MM.1S (cell line): ENCODE measurements around the gene MANBA.

Source experiments
- DNase-seq: peaks from one replicate; pipeline ENCODE4 v3.0.0-alpha.2; 2015
- H2AFZ ChIP-seq: fragments of 300-600 bp; sonication (generic); 2 replicates; pipeline ENCODE4 v1.6.0; 2016; ENCODE audit warnings: antibody characterized with exemption, low read length
- H3F3A ChIP-seq: fragments of 300-600 bp; sonication (generic); 2 replicates; pipeline ENCODE4 v1.6.1; 2016; ENCODE audit warnings: mild to moderate bottlenecking, antibody characterized with exemption, low read length, moderate library complexity, mixed read lengths; ENCODE audit not compliant: insufficient read depth
- H3K27ac ChIP-seq: fragments of 300-600 bp; sonication (generic); 2 replicates; pipeline ENCODE4 v1.5.1; 2016; ENCODE audit warnings: mild to moderate bottlenecking, low read length
- H3K27me3 ChIP-seq: fragments of 300-600 bp; sonication (generic); replicated peaks from 2 replicates; pipeline ENCODE4 v1.6.0; 2016; ENCODE audit warnings: low read length; ENCODE audit not compliant: insufficient read depth
- H3K36me3 ChIP-seq: fragments of 300-600 bp; sonication (generic); replicated peaks from 2 replicates; pipeline ENCODE4 v1.6.1; 2016; ENCODE audit warnings: mild to moderate bottlenecking, low read length, mixed read lengths; ENCODE audit not compliant: insufficient read depth
- H3K4me1 ChIP-seq: fragments of 300-600 bp; sonication (generic); 2 replicates; pipeline ENCODE4 v1.6.1; 2016; ENCODE audit warnings: low read length, mixed read lengths
- H3K4me2 ChIP-seq: fragments of 300-600 bp; sonication (generic); 2 replicates; pipeline ENCODE4 v1.6.0; 2016; ENCODE audit warnings: low read depth, low read length
- H3K4me3 ChIP-seq: fragments of 300-600 bp; sonication (generic); 2 replicates; pipeline ENCODE4 v1.5.1; 2016; ENCODE audit warnings: low read length, mixed read lengths
- H3K79me2 ChIP-seq: fragments of 300-600 bp; sonication (generic); 2 replicates; pipeline ENCODE4 v1.6.1; 2016; ENCODE audit warnings: mixed run types, low read length, mixed read lengths
- H3K9ac ChIP-seq: fragments of 300-600 bp; sonication (generic); 2 replicates; pipeline ENCODE4 v1.6.1; 2016; ENCODE audit warnings: low read length, mixed read lengths
- H3K9me2 ChIP-seq: fragments of 300-600 bp; sonication (generic); replicated peaks from 2 replicates; pipeline ENCODE4 v1.6.1; 2016; ENCODE audit warnings: mild to moderate bottlenecking, low read length, mixed read lengths; ENCODE audit not compliant: insufficient read depth
- H3K9me3 ChIP-seq: fragments of 300-600 bp; sonication (generic); replicated peaks from 2 replicates; pipeline ENCODE4 v1.6.1; 2016; ENCODE audit warnings: mild to moderate bottlenecking, low read length, mixed read lengths; ENCODE audit not compliant: insufficient read depth
- H4K20me1 ChIP-seq: fragments of 300-600 bp; sonication (generic); 2 replicates; pipeline ENCODE4 v1.6.1; 2016; ENCODE audit warnings: mild to moderate bottlenecking, low read length, moderate library complexity, mixed read lengths; ENCODE audit not compliant: insufficient read depth
- EZH2 ChIP-seq: fragments of 300-600 bp; sonication (generic); optimal IDR thresholded peaks from 2 replicates; pipeline ENCODE3; 2017; ENCODE audit warnings: low read depth, mild to moderate bottlenecking, antibody characterized with exemption, low read length, mixed read lengths
- EZH2phosphoT487 ChIP-seq: fragments of 300-600 bp; sonication (generic); IDR thresholded peaks from 2 replicates; pipeline ENCODE4 v1.6.1; 2018; ENCODE audit warnings: antibody characterized with exemption, low read length
- TF ChIP-seq, protein P1 (sequence below): fragments of 300-600 bp; sonication (generic); IDR thresholded peaks from 2 replicates; pipeline ENCODE4 v1.5.1; 2016; ENCODE audit warnings: antibody characterized with exemption, low read length, mixed read lengths

Gene MANBA

DNA sequence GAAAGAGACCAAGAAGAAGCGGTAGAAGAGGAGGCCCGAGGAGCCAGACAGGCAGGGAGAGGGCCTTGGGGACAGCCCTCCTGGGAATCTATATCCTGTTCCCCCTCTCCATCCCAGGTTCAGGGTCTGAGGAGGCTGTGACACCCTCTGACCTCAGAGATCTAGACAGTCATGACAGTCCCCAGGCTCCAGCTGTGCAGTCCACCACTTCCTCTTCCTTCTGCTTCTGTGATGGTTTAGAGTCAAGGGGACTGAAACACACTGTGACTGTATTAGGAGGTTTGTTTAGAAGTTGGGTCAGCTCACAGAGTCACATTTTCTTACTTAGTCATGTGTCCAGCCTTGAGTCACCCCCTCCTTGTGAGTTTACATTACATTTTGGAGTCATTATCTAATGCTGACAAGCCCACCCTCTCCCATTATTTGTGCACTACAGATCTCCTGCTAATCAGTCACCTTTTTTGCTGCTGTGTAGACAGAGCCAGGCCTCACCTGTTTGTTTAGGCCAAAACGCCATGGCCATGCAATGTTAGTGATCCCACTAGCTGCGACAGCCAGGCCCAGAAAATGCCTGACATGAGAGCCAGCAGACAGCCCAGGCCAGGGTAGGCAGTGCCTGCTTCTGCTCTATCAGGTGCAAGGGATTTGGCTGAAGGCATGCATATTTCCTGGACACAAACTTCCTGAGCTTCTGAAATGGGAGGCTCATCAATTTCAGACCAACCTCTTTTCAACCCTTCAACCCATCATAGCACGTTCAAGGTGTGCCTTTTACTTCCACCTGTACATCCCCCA, 26.0 kb downstream of the MANBA start:
- no peak for DNase-seq
- H3K36me3 ChIP-seq, result no peaks in the 10 kb centered on the region
- TF ChIP-seq, protein P1, sequence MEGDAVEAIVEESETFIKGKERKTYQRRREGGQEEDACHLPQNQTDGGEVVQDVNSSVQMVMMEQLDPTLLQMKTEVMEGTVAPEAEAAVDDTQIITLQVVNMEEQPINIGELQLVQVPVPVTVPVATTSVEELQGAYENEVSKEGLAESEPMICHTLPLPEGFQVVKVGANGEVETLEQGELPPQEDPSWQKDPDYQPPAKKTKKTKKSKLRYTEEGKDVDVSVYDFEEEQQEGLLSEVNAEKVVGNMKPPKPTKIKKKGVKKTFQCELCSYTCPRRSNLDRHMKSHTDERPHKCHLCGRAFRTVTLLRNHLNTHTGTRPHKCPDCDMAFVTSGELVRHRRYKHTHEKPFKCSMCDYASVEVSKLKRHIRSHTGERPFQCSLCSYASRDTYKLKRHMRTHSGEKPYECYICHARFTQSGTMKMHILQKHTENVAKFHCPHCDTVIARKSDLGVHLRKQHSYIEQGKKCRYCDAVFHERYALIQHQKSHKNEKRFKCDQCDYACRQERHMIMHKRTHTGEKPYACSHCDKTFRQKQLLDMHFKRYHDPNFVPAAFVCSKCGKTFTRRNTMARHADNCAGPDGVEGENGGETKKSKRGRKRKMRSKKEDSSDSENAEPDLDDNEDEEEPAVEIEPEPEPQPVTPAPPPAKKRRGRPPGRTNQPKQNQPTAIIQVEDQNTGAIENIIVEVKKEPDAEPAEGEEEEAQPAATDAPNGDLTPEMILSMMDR, result no peak
- TF ChIP-seq EZH2 (no peak), EZH2phosphoT487 (no peak)
- no peaks in the 10 kb centered on the region for H3K9me3 ChIP-seq
- no peak overlapping the region for H3K4me2 ChIP-seq
- H3K9ac ChIP-seq, result no peak overlapping the region
- no peaks in the 10 kb centered on the region for H3K4me1 ChIP-seq
- no peaks in the 10 kb centered on the region for H4K20me1 ChIP-seq
- no peaks in the 10 kb centered on the region for H3F3A ChIP-seq
- H3K27ac ChIP-seq, result no peak overlapping the region
- H3K9me2 ChIP-seq, result no peaks in the 10 kb centered on the region
- no peak overlapping the region for H3K4me3 ChIP-seq
- H3K79me2 ChIP-seq, result peaks cover 35% of the 10 kb centered on the region
- H2AFZ ChIP-seq, result no peak overlapping the region
- H3K27me3 ChIP-seq, result no peaks in the 10 kb centered on the region

DNA sequence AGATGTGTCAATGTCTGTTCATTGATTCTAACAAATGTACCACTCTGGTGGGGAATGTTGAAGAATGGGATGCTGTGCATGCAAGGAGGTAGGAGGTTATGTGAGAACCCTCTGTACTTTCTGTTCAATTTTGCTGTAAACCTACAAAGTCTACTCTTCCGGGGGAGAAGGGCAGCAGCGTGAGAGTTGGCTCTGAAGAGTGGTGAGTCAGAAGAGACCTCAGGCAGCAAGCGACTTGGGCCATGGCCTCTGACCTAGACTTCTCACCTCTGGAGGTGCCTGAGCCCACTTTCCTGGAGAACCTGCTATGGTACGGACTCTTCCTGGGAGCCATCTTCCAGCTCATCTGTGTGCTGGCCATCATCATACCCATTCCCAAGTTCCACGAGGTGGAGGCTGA, 26.7 kb downstream of the MANBA start:
- no peaks in the 10 kb centered on the region for H3F3A ChIP-seq
- H2AFZ ChIP-seq, result no peak overlapping the region
- no peaks in the 10 kb centered on the region for H3K27me3 ChIP-seq
- no peak overlapping the region for H3K27ac ChIP-seq
- H3K79me2 ChIP-seq, result peaks cover 31% of the 10 kb centered on the region
- no peaks in the 10 kb centered on the region for H3K4me1 ChIP-seq
- H3K9me3 ChIP-seq, result no peaks in the 10 kb centered on the region
- no peak overlapping the region for H3K4me3 ChIP-seq
- TF ChIP-seq, protein P1, result no peak
- no peak for TF ChIP-seq EZH2
- TF ChIP-seq EZH2phosphoT487, result no peak
- no peak overlapping the region for H3K9ac ChIP-seq
- no peaks in the 10 kb centered on the region for H3K9me2 ChIP-seq
- no peaks in the 10 kb centered on the region for H3K36me3 ChIP-seq
- DNase-seq, result no peak
- no peak overlapping the region for H3K4me2 ChIP-seq
- no peaks in the 10 kb centered on the region for H4K20me1 ChIP-seq

DNA sequence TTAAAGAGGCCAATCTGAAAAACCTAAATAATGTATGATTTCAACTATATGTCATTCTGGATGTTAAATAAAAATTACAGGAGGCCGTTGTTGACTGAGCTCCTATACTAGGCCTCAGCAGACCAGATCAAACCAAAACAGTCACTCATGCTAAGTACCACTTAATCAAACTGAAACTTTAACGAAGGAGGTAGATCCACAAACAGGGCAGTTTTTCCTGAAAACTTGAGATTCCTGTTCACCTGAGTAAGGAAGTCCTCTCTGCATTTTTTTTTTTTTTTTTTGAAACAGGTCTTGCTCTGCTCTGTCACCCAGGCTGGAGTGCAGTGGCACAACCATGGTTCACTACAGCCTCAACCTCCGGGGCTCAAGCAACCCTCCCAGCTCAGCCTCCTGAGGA, 27.7 kb downstream of the MANBA start:
- no peaks in the 10 kb centered on the region for H3K36me3 ChIP-seq
- H3K9ac ChIP-seq, result no peak overlapping the region
- no peak for DNase-seq
- no peak overlapping the region for H2AFZ ChIP-seq
- H3K9me2 ChIP-seq, result no peaks in the 10 kb centered on the region
- no peaks in the 10 kb centered on the region for H3F3A ChIP-seq
- no peaks in the 10 kb centered on the region for H3K9me3 ChIP-seq
- no peaks in the 10 kb centered on the region for H3K4me1 ChIP-seq
- no peaks in the 10 kb centered on the region for H3K27me3 ChIP-seq
- H3K4me3 ChIP-seq, result no peak overlapping the region
- TF ChIP-seq EZH2, result no peak
- TF ChIP-seq, protein P1, result no peak
- TF ChIP-seq EZH2phosphoT487, result no peak
- no peaks in the 10 kb centered on the region for H4K20me1 ChIP-seq
- no peak overlapping the region for H3K27ac ChIP-seq
- no peak overlapping the region for H3K4me2 ChIP-seq
- peaks cover 24% of the 10 kb centered on the region for H3K79me2 ChIP-seq
